T-cell (primary cell): ENCODE data around the gene TEX14. TPM values are rescaled to one million over a fixed set of nuclear protein-coding genes. Genes with fewer than 3 reads are reported as not detected.

ENCODE experiments used
- ATAC-seq, 4 experiments: fragments of 200-7000 bp in 3 of 4; fragments of 150-1000 bp in 1 of 4; cut with Tn5 transposase; replicated peaks in 1 of 4; 1 replicate in 3 of 4; 2 replicates in 1 of 4; pipeline ENCODE4 v1.10.0; 2021; ENCODE audit warnings: moderate library complexity in 3 of 4, mild to moderate bottlenecking in 2 of 4, moderate number of reproducible peaks in 1 of 4
- CTCF ChIA-PET, 2 donors: fragments of 300-600 bp; sonication (Branson Sonifier 250); formaldehyde crosslinking; loops; one replicate each; lab custom pipeline; 2022; ENCODE audit warnings: antibody characterized with exemption in 2 of 2; lab: Charles Lee
- POLR2A ChIA-PET, 2 donors: fragments of 300-600 bp; sonication (Branson Sonifier 250); formaldehyde crosslinking; loops; one replicate each; lab custom pipeline; 2022; ENCODE audit warnings: antibody characterized with exemption in 2 of 2; lab: Charles Lee
- DNase-seq, 35 experiments: peaks; one replicate each; pipeline versions ENCODE4 v3.0.0 to v3.0.0-alpha.2; 2013 to 2023
- H3K27ac ChIP-seq: one replicate; pipeline ENCODE4 v1.5.1; 2013; ENCODE audit warnings: low read length
- H3K27me3 ChIP-seq, 2 experiments: replicated peaks in 1 of 2; 1 replicate in 1 of 2; 2 replicates in 1 of 2; pipeline versions ENCODE4 v1.6.1 to v1.7.0; 2013; ENCODE audit warnings: low read length in 1 of 2, mixed read lengths in 1 of 2; ENCODE audit not compliant: control insufficient read depth in 2 of 2, insufficient read depth in 2 of 2; ENCODE audit errors: extremely low read depth in 1 of 2
- H3K36me3 ChIP-seq, 2 donors: 1 replicate in 1 of 2; 2 replicates in 1 of 2; pipeline versions ENCODE4 v1.6.1 to v1.7.0; 2013; ENCODE audit warnings: low read length in 1 of 2; ENCODE audit not compliant: control insufficient read depth in 2 of 2, insufficient read depth in 1 of 2; ENCODE audit errors: extremely low read depth in 1 of 2
- H3K4me1 ChIP-seq, 2 experiments: 1 replicate in 1 of 2; 2 replicates in 1 of 2; pipeline versions ENCODE4 v1.6.1 to v1.7.0; 2013; ENCODE audit warnings: low read length in 2 of 2, mixed read lengths in 1 of 2; ENCODE audit not compliant: insufficient read depth in 2 of 2, control insufficient read depth in 1 of 2; ENCODE audit errors: extremely low read depth in 1 of 2
- H3K4me3 ChIP-seq, 2 donors: 1 replicate in 1 of 2; 2 replicates in 1 of 2; pipeline versions ENCODE4 v1.5.1 to v1.7.0; 2013; ENCODE audit warnings: mild to moderate bottlenecking in 2 of 2, low read length in 1 of 2, moderate library complexity in 1 of 2; ENCODE audit not compliant: control insufficient read depth in 1 of 2; ENCODE audit errors: extremely low read depth in 1 of 2
- H3K9me3 ChIP-seq: 2 replicates; pipeline ENCODE4 v1.7.0; 2013
- H3K27ac Mint-ChIP-seq, 2 donors: one replicate each; pipeline ENCODE4 v1.8.0; 2020 to 2021; ENCODE audit warnings: mild to moderate bottlenecking in 2 of 2, mixed read lengths in 2 of 2
- H3K27me3 Mint-ChIP-seq, 2 donors: one replicate each; pipeline ENCODE4 v1.8.0; 2021 to 2022; ENCODE audit warnings: mixed read lengths in 2 of 2
- H3K36me3 Mint-ChIP-seq: one replicate; pipeline ENCODE4 v1.8.0; 2021; ENCODE audit warnings: mixed read lengths
- H3K4me1 Mint-ChIP-seq, 3 donors: one replicate each; pipeline ENCODE4 v1.8.0; 2020 to 2022; ENCODE audit warnings: mixed read lengths in 3 of 3, mild to moderate bottlenecking in 1 of 3
- H3K4me3 Mint-ChIP-seq, 3 donors: one replicate each; pipeline ENCODE4 v1.8.0; 2020 to 2022; ENCODE audit warnings: mild to moderate bottlenecking in 3 of 3, mixed read lengths in 3 of 3, moderate library complexity in 3 of 3
- H3K9me3 Mint-ChIP-seq, 3 donors: one replicate each; pipeline ENCODE4 v1.8.0; 2020 to 2022; ENCODE audit warnings: mixed read lengths in 3 of 3
- WGBS: methylation state at CpG from one replicate; pipeline ENCODE4 v1.1.5; 2013; ENCODE audit warnings: missing lambda C conversion rate; ENCODE audit not compliant: insufficient coverage; 5-methylcytosine and 5-hydroxymethylcytosine counted together
- total RNA-seq, 35 experiments: library from RNA in 6 of 35; stranded (reverse) in 6 of 35; fragments of 120-200 nt in 1 of 35; gene quantifications; one replicate each; pipeline versions ENCODE4 v1.2.1 to v1.2.4 and lab custom pipeline; 2013 to 2026

TEX14 gene, protein sequence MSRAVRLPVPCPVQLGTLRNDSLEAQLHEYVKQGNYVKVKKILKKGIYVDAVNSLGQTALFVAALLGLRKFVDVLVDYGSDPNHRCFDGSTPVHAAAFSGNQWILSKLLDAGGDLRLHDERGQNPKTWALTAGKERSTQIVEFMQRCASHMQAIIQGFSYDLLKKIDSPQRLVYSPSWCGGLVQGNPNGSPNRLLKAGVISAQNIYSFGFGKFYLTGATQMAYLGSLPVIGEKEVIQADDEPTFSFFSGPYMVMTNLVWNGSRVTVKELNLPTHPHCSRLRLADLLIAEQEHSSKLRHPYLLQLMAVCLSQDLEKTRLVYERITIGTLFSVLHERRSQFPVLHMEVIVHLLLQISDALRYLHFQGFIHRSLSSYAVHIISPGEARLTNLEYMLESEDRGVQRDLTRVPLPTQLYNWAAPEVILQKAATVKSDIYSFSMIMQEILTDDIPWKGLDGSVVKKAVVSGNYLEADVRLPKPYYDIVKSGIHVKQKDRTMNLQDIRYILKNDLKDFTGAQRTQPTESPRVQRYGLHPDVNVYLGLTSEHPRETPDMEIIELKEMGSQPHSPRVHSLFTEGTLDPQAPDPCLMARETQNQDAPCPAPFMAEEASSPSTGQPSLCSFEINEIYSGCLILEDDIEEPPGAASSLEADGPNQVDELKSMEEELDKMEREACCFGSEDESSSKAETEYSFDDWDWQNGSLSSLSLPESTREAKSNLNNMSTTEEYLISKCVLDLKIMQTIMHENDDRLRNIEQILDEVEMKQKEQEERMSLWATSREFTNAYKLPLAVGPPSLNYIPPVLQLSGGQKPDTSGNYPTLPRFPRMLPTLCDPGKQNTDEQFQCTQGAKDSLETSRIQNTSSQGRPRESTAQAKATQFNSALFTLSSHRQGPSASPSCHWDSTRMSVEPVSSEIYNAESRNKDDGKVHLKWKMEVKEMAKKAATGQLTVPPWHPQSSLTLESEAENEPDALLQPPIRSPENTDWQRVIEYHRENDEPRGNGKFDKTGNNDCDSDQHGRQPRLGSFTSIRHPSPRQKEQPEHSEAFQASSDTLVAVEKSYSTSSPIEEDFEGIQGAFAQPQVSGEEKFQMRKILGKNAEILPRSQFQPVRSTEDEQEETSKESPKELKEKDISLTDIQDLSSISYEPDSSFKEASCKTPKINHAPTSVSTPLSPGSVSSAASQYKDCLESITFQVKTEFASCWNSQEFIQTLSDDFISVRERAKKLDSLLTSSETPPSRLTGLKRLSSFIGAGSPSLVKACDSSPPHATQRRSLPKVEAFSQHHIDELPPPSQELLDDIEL (N-terminal part only)
- total RNA-seq (1 to 10 TPM in 1 of 5 donors, under 1 TPM in 4; 0.59 to 1.2 (median 0.73) TPM), total RNA-seq (lab: John Stamatoyannopoulos, UW) (0.27 to 14.1 (median 2.1) reads per million in 29 experiments)
- total RNA-seq (2013) = 0.31 TPM

DNA sequence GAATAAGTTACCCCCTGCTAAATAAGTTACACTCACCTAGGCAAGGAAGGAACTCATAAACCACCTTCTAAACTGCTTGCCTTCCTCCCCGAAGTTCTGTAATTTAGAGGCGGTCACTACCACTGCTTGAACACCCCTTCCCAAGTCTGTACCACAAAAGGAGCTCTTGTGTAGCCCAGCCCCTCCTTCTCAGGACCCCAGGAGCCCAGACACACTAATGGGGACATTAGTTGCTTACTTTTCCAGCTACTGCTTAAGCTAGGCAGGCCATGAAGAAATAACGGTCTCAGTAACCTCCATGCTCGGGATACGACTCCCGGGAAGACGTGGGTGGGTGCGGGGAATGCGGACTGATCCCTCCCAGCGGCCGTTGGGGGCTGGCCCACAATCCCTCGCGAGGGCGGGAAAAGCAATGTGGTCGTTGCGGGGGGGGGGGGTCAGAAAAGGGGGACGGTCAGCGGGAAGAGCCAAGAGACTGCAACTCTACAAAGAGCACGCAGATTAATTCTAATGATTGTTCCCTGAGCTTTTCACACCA is at the start of gene TEX14:
TSS of gene TEX14 (minus strand) at position 345 of the 538 bp plus-strand sequence. CDS start 40,044 bp downstream, outside the sequence.
- peak within 1 kb of the TSS; percentile 78 for H3K27ac ChIP-seq
- H3K9me3 Mint-ChIP-seq = no peaks in the 10 kb centered on the region
- ChIA-PET CTCF (interaction anchor here in 1 of 2 donors (0.6 to 3.2 kb wide), 3 partner anchors 60 to 471 kb away, joined by 4 to 11 read pairs (median 4); no protein-coding TSS in a partner anchor), POLR2A (interaction anchor here in 1 of 2 donors (0.8 kb wide), 1 partner anchor 60 kb away, joined by 3 read pairs; no protein-coding TSS in a partner anchor)
- peaks cover 26 to 33% (median 33%) of the 10 kb centered on the region in 3 donors for H3K4me1 Mint-ChIP-seq
- no peak for ATAC-seq
- H3K27me3 Mint-ChIP-seq = peaks cover 0 to 2% of the 10 kb centered on the region in 2 donors
- peaks cover 4% of the 10 kb centered on the region for H3K36me3 Mint-ChIP-seq
- 99% methylated on average over 7 of the region's 19 CpGs for WGBS
- H3K4me1 ChIP-seq = peaks cover 8 to 14% of the 10 kb centered on the region in 2 experiments
- H3K4me3 ChIP-seq = peak within 1 kb of the TSS; percentile 81 to 93
- H3K9me3 ChIP-seq = no peaks in the 10 kb centered on the region
- H3K36me3 ChIP-seq = peaks cover 0 to 2% of the 10 kb centered on the region in 2 donors
- H3K27me3 ChIP-seq = no peaks in the 10 kb centered on the region
- H3K4me3 Mint-ChIP-seq = peak within 1 kb of the TSS; percentile 90 to 98 (median 94)
- DNase-seq = no peak
- H3K27ac Mint-ChIP-seq = peak within 1 kb of the TSS; percentile 89 to 91

DNA sequence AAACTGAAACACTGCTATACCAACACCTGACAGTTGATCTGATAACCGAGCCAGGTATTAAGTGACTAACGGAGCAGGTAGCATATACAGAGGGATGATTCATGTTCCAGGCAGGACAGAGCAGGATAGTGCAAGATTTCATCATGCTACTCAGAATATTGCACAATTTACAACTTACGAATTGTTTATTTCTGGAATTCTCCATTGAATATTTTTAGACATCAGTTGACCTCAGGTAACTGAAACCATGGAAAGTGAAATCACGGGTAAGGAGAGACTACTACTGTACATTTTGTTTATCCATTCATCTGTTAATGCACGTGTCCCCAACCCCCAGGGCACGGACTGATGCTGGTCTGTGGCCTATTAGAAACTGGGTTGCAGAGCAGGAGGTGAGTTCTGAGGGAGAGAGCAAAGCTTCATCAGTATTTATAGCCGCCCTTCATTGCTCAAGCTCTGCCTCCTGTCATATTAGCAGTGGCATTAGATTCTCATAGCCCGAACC is 49.3 kb upstream of the TEX14 start:
- Histone ChIP-seq H3K27ac (no peak overlapping the region), H3K27me3 (no peaks in the 10 kb centered on the region), H3K4me1 (no peaks in the 10 kb centered on the region), H3K36me3 (no peaks in the 10 kb centered on the region), H3K4me3 (no peak overlapping the region), H3K9me3 (no peaks in the 10 kb centered on the region)
- Mint-ChIP-seq H3K4me1 (no peaks in the 10 kb centered on the region), H3K9me3 (no peaks in the 10 kb centered on the region), H3K4me3 (no peak overlapping the region), H3K27me3 (no peaks in the 10 kb centered on the region), H3K27ac (no peak overlapping the region), H3K36me3 (no peaks in the 10 kb centered on the region)
- POLR2A ChIA-PET = no interaction called here
- CTCF ChIA-PET = no interaction called here
- DNase-seq = no peak
- ATAC-seq = no peak
- WGBS = 100% methylated on average over 3 of the region's 8 CpGs

DNA sequence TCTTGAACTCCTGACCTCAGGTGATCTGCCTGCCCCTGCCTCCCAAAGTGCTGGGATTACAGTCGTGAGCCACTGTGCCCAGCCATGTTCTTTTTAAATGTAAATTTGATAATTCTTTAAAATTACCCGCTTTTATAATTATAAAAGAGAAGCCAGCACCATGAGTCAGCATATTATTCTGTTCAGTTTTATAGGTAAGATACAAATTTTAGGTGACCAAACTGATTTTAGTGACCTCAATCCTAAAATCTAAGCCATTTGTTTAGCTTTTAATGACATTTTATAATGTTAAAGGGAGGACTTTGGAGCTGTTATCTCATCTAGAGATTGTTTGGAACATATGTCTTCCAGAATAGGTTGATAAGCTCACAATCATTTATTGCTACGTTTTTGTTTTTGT is 43.0 kb upstream of the TEX14 start:
- no peaks in the 10 kb centered on the region for H3K9me3 ChIP-seq
- no peaks in the 10 kb centered on the region for H3K27me3 Mint-ChIP-seq
- H3K27me3 ChIP-seq = no peaks in the 10 kb centered on the region
- POLR2A ChIA-PET = no interaction called here
- ATAC-seq = no peak
- H3K4me1 ChIP-seq = no peaks in the 10 kb centered on the region
- H3K36me3 ChIP-seq = peaks cover 2 to 3% of the 10 kb centered on the region in 2 donors
- no CpG with 5 or more reads among the region's 3 CpGs for WGBS
- no peaks in the 10 kb centered on the region for H3K4me1 Mint-ChIP-seq
- H3K27ac ChIP-seq = no peak overlapping the region
- no peak overlapping the region for H3K4me3 Mint-ChIP-seq
- no peak for DNase-seq
- no peak overlapping the region for H3K4me3 ChIP-seq
- H3K9me3 Mint-ChIP-seq = no peaks in the 10 kb centered on the region
- H3K36me3 Mint-ChIP-seq = peaks cover 5% of the 10 kb centered on the region
- CTCF ChIA-PET = interaction anchor here in 1 of 2 donors (0.6 kb wide), 1 partner anchor 1881 kb away, joined by 3 read pairs; no protein-coding TSS in a partner anchor
- H3K27ac Mint-ChIP-seq = peak overlapping the region in 1 of 2 donors; percentile 23

DNA sequence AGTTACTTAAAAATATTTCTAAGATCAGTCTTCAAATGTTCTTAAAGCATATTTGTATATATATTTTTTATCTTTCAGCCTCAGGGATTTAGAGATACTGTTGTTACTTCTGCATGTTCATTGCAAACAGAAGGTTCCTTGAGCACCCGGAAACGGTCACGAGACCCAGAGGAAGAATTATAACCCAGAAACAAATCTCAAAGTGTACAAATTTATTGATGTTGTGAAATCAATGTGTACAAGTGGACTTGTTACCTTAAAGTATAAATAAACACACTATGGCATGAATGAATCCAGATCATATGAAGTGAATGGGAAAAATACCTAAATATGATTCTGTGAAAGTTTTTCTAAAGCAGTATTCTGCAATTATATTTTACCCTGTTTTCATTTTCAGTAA is 42.2 kb upstream of the TEX14 start:
- ChIA-PET CTCF (no interaction called here), POLR2A (no interaction called here)
- H3K27me3 ChIP-seq = no peaks in the 10 kb centered on the region
- Mint-ChIP-seq H3K4me1 (no peaks in the 10 kb centered on the region), H3K4me3 (no peak overlapping the region), H3K27me3 (no peaks in the 10 kb centered on the region), H3K9me3 (no peaks in the 10 kb centered on the region), H3K27ac (no peak overlapping the region), H3K36me3 (peaks cover 5% of the 10 kb centered on the region)
- no CpG with 5 or more reads among the region's 3 CpGs for WGBS
- DNase-seq (no peak), ATAC-seq (no peak)
- H3K9me3 ChIP-seq = no peaks in the 10 kb centered on the region
- peaks cover 2 to 3% of the 10 kb centered on the region in 2 donors for H3K36me3 ChIP-seq
- H3K4me1 ChIP-seq = no peaks in the 10 kb centered on the region
- H3K4me3 ChIP-seq = no peak overlapping the region
- no peak overlapping the region for H3K27ac ChIP-seq

DNA sequence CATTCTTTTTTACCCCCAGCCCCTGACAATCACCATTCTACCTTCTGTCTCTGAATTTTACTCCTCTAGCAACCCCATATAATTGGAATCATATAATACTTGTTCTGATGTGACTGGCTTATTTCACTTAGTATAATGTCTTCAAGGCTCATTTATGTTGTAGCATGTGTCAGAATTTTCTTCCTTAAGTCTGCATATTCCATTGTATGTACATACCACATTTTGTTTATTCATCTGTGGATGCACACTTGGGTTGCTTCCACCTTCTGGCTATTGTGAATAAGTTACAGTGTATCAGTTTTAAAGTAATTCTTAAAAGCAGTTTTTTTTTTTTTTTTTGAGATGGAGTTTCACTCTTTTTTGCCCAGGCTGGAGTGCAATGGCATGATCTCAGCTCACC is 39.1 kb upstream of the TEX14 start:
- no peak for ATAC-seq
- Histone ChIP-seq H3K27ac (no peak overlapping the region), H3K9me3 (no peaks in the 10 kb centered on the region), H3K4me1 (no peaks in the 10 kb centered on the region), H3K27me3 (no peaks in the 10 kb centered on the region), H3K4me3 (no peak overlapping the region), H3K36me3 (peaks cover 2 to 3% of the 10 kb centered on the region in 2 donors)
- no peak overlapping the region for H3K27ac Mint-ChIP-seq
- DNase-seq = no peak
- H3K4me1 Mint-ChIP-seq = no peaks in the 10 kb centered on the region
- no peak overlapping the region for H3K4me3 Mint-ChIP-seq
- ChIA-PET CTCF (no interaction called here), POLR2A (no interaction called here)
- no peaks in the 10 kb centered on the region for H3K27me3 Mint-ChIP-seq
- H3K9me3 Mint-ChIP-seq = no peaks in the 10 kb centered on the region
- H3K36me3 Mint-ChIP-seq = peaks cover 10% of the 10 kb centered on the region
